ENCODE measurements around the gene MTR.

MTR gene

DNA sequence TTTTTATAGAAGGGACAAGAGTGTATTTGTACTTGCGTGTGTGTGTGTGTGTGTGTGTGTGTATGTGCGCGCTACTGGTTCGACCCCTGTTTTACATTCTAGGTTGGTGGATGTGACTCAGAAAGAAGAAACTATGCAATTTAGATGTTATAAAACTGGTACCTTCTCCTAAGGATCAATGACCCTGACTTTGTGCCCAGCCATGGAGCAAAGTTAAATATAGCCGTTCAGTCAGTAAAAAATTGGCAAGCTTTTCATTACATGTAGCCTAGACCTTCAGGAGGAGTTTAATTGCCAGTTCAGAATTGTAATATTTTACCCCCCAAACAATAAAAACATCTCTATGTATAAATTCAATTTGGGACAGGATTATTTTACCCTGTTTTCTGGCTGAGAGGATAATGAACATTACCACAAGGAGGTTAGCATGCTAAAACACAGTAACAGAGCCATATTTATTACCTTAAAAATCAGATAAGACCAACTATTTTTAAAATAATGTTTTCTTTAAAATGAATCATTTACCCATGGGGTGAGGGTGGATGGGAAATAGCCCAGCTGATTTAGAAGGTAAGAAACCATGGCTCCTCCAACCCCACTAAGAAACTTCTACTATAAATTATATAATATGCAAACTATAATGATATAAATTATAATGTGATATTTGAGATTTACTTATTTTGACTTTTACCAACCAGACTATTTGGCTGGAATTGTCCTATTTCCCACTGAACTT lies 33.5 kb upstream of the MTR start:
- H3K9ac ChIP-seq: no peak overlapping the region
- no peaks in the 10 kb centered on the region for H3K9me3 ChIP-seq (ENCODE audit: control insufficient read depth, low read length)
- no peak overlapping the region for H3K4me3 ChIP-seq (ENCODE audit: low read depth, low read length)
- TF ChIP-seq, protein P1, sequence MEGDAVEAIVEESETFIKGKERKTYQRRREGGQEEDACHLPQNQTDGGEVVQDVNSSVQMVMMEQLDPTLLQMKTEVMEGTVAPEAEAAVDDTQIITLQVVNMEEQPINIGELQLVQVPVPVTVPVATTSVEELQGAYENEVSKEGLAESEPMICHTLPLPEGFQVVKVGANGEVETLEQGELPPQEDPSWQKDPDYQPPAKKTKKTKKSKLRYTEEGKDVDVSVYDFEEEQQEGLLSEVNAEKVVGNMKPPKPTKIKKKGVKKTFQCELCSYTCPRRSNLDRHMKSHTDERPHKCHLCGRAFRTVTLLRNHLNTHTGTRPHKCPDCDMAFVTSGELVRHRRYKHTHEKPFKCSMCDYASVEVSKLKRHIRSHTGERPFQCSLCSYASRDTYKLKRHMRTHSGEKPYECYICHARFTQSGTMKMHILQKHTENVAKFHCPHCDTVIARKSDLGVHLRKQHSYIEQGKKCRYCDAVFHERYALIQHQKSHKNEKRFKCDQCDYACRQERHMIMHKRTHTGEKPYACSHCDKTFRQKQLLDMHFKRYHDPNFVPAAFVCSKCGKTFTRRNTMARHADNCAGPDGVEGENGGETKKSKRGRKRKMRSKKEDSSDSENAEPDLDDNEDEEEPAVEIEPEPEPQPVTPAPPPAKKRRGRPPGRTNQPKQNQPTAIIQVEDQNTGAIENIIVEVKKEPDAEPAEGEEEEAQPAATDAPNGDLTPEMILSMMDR (IDR thresholded peaks at IDR 0.05): no peak
- peaks cover 2% of the 10 kb centered on the region for H3K4me1 ChIP-seq
- H3K27me3 ChIP-seq (ENCODE audit: control insufficient read depth, insufficient read depth, low read length): no peaks in the 10 kb centered on the region
- H2AFZ ChIP-seq: no peak overlapping the region
- H3K36me3 ChIP-seq (ENCODE audit: control insufficient read depth, insufficient read depth, low read length): no peaks in the 10 kb centered on the region
- no peaks in the 10 kb centered on the region for H3K79me2 ChIP-seq
- H3K27ac ChIP-seq: no peak overlapping the region
- H3K4me2 ChIP-seq (ENCODE audit: low read length): no peak overlapping the region

DNA sequence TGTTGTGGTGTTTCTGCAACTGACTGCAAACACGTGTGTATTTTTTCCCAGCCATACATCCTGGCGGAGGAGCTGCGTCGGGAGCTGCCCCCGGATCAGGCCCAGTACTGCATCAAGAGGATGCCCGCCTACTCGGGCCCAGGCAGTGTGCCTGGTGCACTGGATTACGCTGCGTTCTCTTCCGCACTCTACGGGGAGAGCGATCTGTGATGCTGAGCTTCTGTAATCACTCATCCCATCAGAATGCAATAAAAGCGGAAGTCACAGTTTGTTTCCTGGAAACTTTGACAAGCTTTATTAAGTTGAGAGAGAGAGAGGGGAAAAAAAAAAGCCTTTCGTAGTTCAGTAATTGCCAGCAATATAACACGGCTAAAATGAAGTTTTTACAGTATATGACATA lies 32.7 kb upstream of the MTR start:
- no peak overlapping the region for H3K4me3 ChIP-seq (ENCODE audit: low read depth, low read length)
- no peaks in the 10 kb centered on the region for H3K36me3 ChIP-seq (ENCODE audit: control insufficient read depth, insufficient read depth, low read length)
- H3K9ac ChIP-seq: no peak overlapping the region
- H3K27me3 ChIP-seq (ENCODE audit: control insufficient read depth, insufficient read depth, low read length): no peaks in the 10 kb centered on the region
- no peak overlapping the region for H3K4me2 ChIP-seq (ENCODE audit: low read length)
- H3K4me1 ChIP-seq: peaks cover 2% of the 10 kb centered on the region
- TF ChIP-seq, protein P1 (IDR thresholded peaks at IDR 0.05): no peak
- no peaks in the 10 kb centered on the region for H3K9me3 ChIP-seq (ENCODE audit: control insufficient read depth, low read length)
- no peaks in the 10 kb centered on the region for H3K79me2 ChIP-seq
- H3K27ac ChIP-seq: no peak overlapping the region
- no peak overlapping the region for H2AFZ ChIP-seq

DNA sequence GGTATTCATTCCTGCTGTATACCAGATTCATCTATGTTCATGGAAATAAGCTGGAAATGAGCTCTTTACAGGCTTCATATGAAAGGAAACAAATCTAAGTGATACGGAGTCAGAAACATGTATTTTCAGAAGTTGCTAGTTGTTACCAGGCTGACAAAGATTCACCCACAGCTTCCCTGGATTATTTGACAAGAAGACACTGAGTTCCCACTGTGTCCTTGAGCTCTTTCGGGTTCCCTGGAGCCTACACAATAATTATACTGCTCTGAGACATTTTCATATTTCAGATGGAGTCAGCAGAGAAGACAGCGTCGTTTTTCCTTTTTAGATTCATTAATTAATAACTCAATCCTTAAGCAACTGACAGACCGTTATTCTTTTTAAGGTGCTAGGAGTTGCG lies 29.3 kb upstream of the MTR start:
- H3K4me2 ChIP-seq (ENCODE audit: low read length): no peak overlapping the region
- no peaks in the 10 kb centered on the region for H3K4me1 ChIP-seq
- TF ChIP-seq, protein P1 (IDR thresholded peaks at IDR 0.05): no peak
- no peaks in the 10 kb centered on the region for H3K79me2 ChIP-seq
- no peak overlapping the region for H3K4me3 ChIP-seq (ENCODE audit: low read depth, low read length)
- no peaks in the 10 kb centered on the region for H3K36me3 ChIP-seq (ENCODE audit: control insufficient read depth, insufficient read depth, low read length)
- H2AFZ ChIP-seq: peak overlapping the region; percentile 17
- no peaks in the 10 kb centered on the region for H3K9me3 ChIP-seq (ENCODE audit: control insufficient read depth, low read length)
- H3K9ac ChIP-seq: no peak overlapping the region
- no peaks in the 10 kb centered on the region for H3K27me3 ChIP-seq (ENCODE audit: control insufficient read depth, insufficient read depth, low read length)
- no peak overlapping the region for H3K27ac ChIP-seq

DNA sequence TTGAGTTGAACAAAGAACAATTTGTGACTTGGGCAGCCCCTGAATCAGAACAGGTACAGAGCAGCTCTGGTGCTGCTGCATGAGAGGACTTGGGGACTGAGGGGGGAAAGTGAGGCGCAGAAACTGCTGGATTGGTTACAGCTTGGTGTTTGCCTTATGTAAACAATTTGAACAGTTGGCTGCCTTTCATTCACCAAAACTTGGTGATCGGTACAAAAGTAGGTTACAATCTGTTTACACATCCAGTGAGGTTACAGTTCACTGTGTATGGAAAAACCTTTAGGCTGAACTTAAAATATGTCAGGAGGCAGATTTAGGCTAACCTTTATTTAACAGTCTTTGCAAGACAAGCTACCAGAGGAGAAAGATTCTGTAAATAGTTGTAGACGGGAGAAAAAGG lies 28.6 kb upstream of the MTR start:
- H2AFZ ChIP-seq: no peak overlapping the region
- H3K4me3 ChIP-seq (ENCODE audit: low read depth, low read length): no peak overlapping the region
- H3K27me3 ChIP-seq (ENCODE audit: control insufficient read depth, insufficient read depth, low read length): no peaks in the 10 kb centered on the region
- TF ChIP-seq, protein P1 (IDR thresholded peaks at IDR 0.05): no peak
- H3K9ac ChIP-seq: no peak overlapping the region
- H3K9me3 ChIP-seq (ENCODE audit: control insufficient read depth, low read length): no peaks in the 10 kb centered on the region
- H3K4me1 ChIP-seq: no peaks in the 10 kb centered on the region
- peak overlapping the region; percentile 39 for H3K4me2 ChIP-seq (ENCODE audit: low read length)
- H3K36me3 ChIP-seq (ENCODE audit: control insufficient read depth, insufficient read depth, low read length): no peaks in the 10 kb centered on the region
- H3K79me2 ChIP-seq: no peaks in the 10 kb centered on the region
- H3K27ac ChIP-seq: no peak overlapping the region

DNA sequence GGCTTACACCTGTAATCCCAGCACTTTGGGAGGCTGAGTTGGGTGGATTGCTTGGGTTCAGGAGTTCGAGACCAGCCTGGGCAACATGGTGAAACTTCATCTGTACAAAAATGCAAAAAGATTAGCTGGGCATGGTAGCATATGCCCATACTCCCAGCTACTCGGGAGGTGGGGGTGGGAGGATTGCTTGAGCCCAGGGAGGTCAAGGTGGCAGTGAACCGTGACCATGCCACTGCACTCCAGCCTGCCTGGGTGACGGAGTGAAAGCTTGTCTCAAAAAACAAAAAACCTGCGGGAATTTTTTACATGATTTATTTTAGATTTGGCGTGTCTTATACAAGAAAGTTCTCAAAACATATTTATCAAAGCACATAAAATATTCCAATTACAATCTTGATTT lies 27.8 kb upstream of the MTR start:
- Histone ChIP-seq H3K27me3 (ENCODE audit: control insufficient read depth, insufficient read depth, low read length) (no peaks in the 10 kb centered on the region), H3K9ac (no peak overlapping the region), H2AFZ (no peak overlapping the region), H3K79me2 (no peaks in the 10 kb centered on the region), H3K9me3 (ENCODE audit: control insufficient read depth, low read length) (no peaks in the 10 kb centered on the region), H3K4me2 (ENCODE audit: low read length) (no peak overlapping the region), H3K4me1 (no peaks in the 10 kb centered on the region), H3K4me3 (ENCODE audit: low read depth, low read length) (no peak overlapping the region), H3K36me3 (ENCODE audit: control insufficient read depth, insufficient read depth, low read length) (no peaks in the 10 kb centered on the region), H3K27ac (peak overlapping the region; percentile 29)
- TF ChIP-seq, protein P1 (IDR thresholded peaks at IDR 0.05): no peak

Data from parathyroid adenoma (tissue), 2 donors.